Inflammatory macrophage treated with lipopolysaccharide for 1 hour (primary cell): Measurements from ENCODE around the gene CLEC4C.
"Not testable (repeated sequence)": the region's sequence is repeated elsewhere in the genome, so short reads cannot be mapped to it uniquely, and the experiment has no call there.

Experiments
- DNase-seq, 2 donors: peaks; one replicate each; pipeline ENCODE4 v3.0.0-alpha.2; 2020 to 2022

CLEC4C gene, protein sequence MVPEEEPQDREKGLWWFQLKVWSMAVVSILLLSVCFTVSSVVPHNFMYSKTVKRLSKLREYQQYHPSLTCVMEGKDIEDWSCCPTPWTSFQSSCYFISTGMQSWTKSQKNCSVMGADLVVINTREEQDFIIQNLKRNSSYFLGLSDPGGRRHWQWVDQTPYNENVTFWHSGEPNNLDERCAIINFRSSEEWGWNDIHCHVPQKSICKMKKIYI

DNA sequence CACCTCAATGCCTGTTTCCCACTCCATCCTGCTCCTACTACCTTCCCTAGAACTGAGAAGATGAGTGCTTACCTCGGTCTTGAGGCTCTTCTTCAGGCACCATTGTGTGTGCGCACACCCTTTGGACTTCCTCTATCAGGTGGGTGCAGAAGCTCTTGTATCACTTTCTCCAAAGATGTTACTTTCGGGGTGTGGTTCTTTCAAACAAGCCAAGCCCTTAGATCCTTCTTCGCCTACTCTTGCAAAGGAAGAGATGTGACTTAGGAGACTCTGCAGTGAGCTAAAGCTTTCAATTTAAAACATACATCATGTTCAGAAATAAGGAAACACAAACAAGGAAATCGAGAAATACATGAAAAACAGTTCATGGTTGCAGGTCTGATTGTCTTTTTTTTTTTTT lies at the start of gene CLEC4C:
TSS of gene CLEC4C (minus strand) at position 130 of the 400 bp plus-strand sequence. CDS start at position 103, 27 bp downstream.
- peak; percentile 54 to 58 for DNase-seq

DNA sequence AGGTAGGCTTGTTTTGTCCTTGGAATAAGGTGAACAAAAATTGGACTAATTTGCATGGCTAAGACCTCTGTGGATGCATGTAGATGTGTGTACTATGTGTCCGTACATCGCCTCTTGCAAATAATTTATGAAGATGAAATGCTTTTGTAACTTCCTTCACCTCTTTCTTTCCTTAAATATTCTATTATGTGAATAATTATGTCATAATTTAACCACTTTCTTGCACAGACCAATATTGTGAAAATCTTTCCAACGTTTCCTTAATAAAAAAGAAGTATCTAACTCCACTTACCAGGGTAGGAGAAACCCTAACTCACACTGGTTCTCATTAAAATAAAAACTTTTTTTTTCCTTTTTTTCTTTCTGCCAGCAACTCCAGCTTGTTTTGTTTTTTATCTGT lies 46.0 kb upstream of the CLEC4C start:
- peak; percentile 42 to 51 for DNase-seq

DNA sequence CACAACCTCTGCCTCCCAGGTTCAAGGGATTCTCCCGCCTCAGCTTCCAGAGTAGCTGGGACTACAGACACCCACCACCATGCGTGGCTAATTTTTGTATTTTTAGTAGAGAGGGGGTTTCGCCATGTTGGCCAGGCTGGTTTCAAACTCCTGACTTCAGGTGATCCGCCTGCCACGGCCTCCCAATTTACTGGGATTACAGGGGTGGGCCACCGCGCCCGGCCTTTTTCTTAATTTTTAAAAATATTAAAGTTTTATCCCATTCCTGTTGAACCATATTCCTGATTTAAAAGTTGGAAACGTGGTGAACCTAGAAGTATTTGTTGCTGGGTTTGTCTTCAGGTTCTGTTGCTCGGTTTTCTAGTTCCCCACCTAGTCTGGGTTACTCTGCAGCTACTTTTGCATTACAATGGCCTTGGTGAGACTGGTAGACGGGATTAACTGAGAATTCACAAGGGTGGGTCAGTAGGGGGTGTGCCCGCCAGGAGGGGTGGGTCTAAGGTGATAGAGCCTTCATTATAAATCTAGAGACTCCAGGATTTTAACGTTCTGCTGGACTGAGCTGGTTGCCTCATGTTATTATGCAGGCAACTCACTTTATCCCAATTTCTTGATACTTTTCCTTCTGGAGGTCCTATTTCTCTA lies 41.8 kb upstream of the CLEC4C start, which contains the start of gene NANOG:
TSS of gene NANOG (plus strand) at position 519 of the 645 bp plus-strand sequence. CDS start 213 bp downstream, outside the sequence.
- not testable (repeated sequence) for DNase-seq

DNA sequence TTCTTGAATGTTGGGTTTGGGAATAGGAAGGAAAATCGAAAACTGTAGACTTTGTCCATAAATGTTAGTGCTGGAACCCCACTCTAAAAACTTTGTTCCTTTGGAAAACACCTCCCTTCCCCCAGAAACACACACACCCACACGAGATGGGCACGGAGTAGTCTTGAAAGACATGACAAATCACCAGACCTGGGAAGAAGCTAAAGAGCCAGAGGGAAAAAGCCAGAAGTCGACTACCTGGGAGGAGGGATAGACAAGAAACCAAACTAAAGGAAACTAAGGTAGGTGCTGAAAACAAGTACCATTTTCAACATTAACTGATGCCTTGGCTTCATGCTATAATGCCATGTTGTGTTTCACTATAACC lies 41.1 kb upstream of the CLEC4C start:
- DNase-seq = peak; percentile 51 to 53

DNA sequence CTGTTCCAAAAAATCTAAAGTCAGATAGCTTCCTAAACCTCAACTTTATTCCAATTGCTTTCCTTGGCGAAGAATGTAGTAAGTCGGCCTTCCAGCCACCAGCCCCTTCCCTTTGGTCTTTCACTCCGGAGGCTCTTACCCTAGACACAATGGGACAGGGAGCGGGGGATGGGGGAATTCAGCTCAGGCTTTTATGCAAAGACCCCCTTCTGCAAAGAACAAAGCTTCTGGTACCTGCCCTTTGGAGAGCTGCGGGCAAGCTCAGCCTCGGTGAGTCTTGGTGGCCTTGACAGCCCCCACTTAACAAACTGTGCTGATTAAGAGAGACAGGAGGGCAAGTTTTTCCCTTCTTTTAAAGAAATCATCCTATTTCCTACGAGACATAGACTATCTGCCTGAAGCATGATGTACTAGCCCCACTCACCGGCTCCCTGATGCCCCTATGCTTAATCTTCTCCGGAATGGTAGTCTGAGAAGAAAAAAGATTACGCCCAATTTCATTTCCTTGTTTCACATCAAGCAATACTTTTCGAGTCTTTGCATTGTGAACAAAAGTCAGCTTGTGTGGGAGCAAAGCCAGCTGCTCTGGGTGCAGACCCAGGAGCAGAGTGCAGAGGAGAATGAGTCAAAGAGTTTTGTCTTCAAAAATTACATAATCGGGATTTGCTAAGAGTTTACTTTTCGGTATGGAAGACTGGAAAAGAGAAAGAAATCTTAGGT lies 40.6 kb upstream of the CLEC4C start:
- DNase-seq = peak; percentile 66 to 85

DNA sequence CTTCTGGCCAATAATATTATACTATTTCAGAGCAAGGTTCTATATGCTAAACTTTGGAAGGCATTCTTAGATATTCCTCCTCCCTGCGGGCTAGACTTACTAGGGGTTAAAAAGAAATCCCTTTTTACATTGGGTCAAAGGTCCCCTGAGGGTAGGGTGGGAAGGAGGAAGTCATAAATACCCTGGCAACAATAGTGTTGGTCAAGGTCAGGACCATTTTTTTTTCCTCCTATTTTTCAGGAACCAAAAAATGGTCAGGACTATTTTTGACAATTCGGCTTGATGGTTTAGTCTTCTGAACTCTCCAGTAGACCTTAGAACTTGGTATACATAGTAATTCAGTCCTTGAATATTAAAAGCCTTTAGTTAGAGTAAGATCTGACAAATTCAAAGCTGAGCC lies 37.5 kb upstream of the CLEC4C start:
- peak; percentile 24 to 28 for DNase-seq

DNA sequence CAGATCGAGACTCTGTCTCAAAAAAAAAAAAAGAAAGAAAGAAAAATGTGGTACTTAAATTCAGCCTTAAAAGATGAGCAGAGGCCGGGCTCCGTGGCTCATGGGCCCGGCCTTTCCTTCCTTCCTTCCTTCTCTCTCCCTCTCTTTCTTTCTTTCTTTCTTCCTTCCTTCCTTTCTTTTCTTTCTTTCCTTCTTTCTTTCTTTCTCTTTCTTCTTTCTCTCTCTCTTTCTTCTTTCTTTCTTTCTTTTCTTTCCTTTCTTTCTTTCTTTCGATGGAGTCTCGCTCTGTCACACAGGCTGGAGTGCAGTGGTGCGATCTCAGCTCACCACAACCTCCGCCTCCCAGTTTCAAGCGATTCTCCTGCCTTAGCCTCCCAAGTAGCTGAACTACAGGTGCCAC lies 36.3 kb upstream of the CLEC4C start:
- DNase-seq = not testable (repeated sequence)

DNA sequence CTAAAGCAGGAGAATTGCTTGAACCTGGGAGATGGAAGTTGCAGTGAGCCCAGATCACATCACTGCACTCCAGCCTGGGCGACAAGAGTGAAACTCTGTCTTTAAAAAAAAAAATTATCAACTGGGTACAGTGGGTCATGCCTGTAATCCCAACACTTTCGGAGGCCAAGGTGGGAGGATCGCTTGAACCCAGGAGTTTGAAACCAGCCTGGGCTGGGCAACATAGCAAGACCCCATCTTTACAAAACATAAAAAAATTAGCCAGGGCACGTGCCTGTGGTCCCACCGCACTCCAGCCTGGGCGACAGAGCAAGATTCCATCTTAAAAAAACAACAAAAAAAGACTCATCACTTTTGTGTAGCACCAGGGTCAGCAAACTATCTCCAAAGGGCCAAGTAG lies 34.9 kb upstream of the CLEC4C start:
- DNase-seq = no peak

DNA sequence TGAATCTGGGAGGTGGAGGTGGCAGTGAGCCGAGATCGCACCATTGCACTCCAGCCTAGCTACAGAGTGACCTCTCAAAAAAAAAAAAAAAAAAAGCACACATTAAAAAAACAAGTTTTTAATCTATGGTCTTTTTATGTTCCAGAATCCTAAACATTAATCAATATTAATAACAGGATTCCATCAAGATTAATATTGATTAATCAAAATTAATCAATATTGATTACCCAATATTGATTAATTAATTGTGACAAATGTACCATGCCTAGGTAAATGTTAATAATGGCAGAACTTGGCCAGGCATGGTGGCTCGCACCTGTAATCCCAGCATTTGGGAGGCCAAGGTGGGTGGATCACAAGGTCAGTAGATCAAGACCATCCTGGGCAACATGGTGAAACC lies 34.1 kb upstream of the CLEC4C start:
- DNase-seq = no peak

DNA sequence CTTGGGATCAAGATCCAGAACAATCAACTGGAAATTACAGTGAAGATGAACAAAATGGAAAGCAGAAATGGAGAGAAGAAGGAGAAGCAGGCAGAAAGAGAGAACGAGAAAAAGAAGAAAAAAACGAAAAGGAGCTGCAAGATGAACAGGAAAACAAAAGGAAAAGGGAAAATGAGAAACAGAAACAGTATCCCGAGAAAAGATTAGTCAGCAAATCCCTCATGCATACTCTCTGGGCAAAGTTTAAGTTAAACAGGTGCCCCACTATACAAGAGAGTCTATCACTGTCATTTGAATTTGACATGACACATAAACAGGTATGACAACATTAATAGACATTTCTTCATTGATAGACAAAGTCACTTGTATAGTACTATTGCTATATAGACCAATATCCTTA lies 22.8 kb upstream of the CLEC4C start:
- DNase-seq = no peak

DNA sequence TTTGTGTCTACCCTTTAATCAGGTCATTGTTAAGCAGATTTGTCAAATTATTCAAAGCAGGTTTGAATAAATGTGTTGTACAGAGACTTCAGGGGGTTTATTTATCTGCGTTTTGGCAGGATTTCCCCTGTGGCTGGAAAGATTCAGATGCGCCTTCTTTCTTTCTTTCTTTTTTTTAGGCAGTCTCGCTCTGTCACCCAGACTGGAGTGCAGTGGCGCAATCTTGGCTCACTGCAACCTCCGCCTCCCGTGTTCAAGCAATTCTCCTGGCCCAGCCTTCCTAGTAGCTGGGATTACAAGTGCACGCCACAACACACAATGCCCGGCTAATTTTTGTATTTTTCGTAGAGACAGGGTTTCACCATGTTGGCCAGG lies 11.6 kb upstream of the CLEC4C start:
- peak in 1 of 2 donors; percentile 12 for DNase-seq

DNA sequence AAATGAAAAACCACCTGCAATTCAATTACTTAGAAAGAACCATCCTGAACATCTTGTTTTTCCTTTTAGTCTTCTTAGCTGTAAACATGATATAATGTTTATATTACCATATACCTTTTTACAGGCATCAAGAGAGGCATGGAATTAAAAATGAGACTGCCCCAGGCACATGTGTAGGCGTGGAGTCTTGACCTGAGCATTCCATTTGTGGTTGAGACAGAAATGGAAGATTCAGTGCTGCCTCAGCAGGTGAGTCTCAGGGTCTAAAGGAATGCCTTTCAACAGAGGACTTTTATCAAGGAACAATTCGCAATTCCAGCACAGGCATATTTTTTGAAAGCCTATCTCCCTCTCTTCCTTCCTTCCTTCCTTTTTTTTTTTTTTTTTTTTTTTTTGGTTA lies 9.8 kb upstream of the CLEC4C start:
- DNase-seq = no peak

DNA sequence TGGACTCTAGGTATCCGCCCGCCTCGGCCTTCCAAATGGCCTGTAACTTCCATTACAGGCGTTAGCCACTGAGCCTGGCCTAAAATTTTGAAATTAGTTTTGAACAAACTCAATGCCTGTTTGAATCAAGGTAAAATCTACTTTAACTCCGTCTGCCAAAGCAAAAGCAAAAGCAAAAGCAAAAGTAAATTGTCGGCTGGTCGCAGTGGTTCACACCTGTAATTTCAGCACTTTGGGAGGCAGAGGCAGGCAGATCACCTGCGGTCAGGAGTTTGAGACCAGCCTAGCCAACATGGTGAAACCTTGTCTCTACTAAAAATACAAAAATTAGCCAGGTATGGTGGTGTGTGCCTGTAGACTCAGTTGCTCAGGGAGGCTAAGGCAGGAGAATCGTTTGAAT lies 8.5 kb upstream of the CLEC4C start:
- DNase-seq = not testable (repeated sequence)

DNA sequence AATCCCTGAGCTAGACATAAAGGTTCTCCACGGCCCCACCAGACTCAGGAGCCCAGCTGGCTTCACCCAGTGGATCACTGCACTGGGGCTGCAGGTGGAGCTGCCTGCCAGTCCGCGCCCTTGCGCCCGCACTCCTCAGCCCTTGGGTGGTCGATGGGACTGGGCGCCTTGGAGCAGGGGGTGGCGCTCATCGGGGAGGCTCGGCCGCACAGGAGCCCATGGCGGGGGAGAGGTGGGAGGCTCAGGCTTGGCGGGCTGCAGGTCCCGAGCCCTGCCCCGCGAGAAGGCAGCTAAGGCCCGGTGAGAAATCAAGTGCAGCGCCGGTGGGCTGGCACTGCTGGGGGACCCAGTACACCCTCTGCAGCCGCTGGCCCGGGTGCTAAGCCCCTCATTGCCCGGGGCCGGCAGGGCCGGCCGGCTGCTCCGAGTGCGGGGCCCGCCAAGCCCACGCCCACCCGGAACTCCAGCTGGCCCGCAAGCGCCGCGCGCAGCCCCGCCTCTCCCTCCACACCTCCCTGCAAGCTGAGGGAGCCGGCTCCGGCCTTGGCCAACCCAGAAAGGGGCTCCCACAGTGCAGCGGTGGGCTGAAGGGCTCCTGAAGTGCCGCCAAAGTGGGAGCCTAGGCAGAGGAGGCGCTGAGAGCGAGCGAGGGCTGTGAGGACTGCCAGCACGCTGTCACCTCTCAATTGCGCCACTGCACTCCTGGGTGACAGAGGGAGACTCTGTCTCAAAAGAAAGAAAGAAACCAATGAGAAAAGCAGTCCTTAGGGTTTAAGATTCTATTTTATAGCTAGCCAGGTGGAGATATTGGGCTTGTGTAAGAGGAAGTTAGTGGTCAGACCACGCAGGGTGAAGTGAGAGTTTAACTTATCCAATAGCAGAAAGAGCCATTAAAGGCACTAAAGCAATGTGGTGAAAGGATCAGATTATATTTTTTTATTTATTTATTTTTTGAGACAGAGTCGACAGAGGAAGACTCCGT lies 5.1 kb upstream of the CLEC4C start:
- DNase-seq = not testable (repeated sequence)

DNA sequence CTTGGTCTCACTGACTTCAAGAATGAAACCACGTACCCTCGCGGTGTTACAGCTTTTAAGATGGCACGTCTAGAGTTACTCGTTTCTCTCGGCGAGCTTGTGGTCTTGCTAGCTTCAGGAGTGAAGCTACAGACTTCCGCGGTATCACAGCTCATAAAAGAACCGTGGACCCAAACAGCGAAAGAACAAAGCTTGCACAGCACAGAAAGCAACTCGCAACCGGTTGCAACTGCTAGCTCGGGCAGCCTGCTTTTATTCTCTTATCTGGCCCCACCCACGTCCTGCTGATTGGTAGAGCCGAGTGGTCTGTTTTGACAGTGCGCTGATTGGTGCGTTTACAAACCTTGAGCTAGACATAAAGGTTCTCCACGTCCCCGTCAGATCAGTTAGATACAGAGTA lies 4.2 kb upstream of the CLEC4C start:
- DNase-seq = no peak

DNA sequence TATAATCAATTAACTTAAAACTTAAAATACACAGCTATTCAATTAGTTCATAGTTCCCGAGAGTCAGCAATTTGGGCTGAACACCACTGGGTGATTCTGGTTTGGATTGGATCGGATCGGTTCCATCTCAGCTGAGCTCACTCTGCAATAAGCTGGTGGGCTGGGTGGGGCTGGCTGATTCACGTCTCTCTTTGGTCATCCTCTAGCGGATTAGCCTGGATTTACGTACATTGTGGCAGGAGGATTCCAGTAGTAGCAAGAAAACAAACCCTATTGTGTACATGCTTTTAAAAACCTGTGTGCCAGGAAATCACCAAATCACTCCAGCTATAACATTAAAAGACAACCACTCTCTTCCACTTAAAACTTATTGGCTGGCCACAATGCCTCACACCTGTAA lies 3.2 kb upstream of the CLEC4C start:
- DNase-seq = no peak

DNA sequence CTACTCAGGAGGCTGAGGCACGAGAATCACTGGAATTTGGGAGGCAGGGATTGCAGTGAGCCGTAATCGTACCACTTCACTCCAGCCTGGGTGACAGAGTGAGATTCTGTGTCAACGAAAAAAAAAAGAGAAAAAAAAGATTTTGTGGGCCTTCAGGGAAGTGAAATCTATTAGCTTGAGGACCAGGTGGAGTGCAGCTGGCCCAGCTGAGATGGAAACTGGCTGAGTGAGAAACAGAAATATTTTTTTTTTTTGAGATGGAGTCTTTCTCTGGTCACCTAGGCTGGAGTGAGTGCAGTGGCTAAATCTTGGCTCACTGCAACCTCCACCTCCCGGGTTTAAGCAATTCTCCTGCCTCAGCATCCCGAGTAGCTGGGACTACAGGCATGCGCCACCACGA lies 2.3 kb upstream of the CLEC4C start:
- no peak for DNase-seq

DNA sequence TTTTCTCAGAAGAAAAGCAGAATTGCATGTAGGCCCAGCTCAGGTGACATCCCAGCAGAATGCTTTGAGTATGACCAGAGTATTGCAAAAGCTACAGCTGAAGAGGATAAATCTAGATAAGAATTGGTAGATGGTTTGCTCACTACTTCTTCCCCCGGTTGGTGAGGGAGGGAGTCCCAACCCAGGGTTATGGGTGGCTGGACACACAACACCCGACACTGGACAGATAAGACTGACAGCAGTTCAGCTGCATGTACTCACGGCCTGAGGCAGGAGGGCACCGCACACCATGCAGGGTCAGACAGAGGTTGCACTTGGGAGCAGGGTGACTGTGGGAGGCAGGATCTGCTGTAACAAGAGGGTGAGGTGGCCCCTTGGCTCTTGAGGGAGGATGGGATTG lies 1.7 kb upstream of the CLEC4C start:
- no peak for DNase-seq

DNA sequence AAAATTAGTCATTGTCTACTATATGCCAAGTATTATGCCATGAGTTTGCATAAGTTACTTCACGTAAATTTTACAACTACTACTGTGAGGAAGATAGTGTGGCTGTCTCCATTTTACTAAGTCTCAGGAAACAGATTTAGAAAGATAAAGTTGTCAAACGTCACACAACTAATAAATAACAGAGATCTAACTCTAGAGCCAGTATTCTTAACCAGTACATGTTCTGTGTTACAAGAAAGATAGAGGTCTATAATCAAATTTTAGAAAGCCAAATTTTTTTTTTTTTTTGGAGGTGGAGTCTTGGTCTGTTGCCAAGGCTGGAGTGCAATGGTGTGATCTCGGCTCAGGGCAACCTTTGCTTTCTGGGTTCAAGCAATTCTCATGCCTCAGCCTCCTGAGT lies 14.2 kb downstream of the CLEC4C start:
- DNase-seq = no peak

DNA sequence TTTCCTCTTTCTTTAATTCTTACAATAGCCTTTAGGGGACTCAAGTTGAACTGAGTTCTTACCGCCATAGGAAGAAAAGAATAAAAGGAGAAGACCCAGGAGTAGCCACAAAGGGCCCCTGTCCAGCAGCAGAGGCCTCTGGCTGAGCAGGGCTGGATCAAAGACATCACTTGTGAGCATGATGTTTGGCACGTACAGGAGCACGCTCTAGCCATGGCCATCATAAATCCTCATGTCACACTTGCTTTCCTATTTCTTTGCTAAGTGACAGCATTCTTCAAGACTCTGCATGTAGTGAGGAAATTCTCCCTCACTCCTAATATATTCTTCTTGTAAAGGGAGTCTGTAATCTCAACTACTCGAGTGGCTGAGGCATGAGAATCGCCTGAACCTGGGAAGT lies 15.7 kb downstream of the CLEC4C start:
- no peak for DNase-seq

DNA sequence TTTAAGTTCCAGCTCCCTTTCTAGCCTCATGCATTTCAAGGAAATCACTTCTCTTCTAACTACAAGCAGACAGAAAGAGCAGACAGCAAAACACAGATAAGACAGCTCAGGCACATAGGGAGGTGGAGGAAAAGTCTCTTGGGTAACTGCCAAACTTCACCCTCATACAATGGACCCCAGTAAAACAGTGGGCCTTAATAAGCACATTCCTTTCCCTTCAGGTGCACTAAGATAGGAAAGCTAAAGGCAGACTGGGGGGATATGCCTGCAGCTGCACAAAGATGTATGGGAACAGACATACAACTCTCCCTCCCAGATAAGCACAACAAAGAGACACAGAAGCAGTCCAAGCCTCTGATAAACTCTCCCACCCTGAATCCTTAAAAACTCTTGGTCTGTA lies 16.2 kb downstream of the CLEC4C start:
- not testable (repeated sequence) for DNase-seq

DNA sequence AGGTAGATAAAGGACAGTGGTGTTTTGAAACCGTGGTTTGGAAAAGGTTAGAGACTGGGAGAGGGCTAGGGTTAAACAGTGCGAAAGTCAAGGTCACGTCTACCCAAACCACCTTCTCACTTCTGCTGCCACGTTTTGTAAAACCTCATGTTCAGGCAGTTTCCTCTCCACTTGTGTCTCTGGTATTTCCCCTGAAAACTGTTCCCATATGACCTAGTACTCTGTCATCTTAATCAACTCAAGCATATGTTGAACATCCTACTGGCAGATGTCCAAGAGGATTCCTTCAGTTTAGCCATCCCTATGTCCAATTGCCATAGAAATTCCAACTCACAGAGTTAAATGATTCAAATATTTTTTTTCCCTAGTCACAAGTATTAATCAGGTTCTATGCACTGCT lies 17.4 kb downstream of the CLEC4C start:
- peak in 1 of 2 donors; percentile 59 for DNase-seq

DNA sequence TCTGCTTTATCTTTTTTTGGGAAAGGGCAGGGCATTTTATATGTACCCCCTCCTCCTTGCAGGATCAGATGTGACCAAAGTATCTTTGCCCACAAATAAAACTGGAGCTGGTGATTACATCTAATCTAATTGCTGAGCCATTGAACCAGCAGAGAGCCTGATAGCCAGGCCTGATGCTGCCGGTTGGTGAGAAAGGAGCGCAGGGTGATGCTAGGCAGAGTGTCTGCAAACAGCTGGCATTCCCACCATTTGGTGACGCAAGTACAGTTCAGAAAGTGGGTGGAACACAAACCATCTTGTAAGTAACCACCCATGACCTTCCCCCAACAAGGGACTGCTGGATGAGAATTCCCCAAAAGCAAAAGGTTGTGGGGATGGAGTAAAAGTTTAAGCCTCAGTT lies 23.2 kb downstream of the CLEC4C start:
- no peak for DNase-seq
